Spleen (tissue), 7 donors: ENCODE data around the gene SF3B4.

Experiments used
- CTCF ChIP-seq, 11 experiments: fragments of 200-600 bp in 7 of 11; fragments of 450-650 bp in 4 of 11; sonication (generic) in 4 of 11; IDR thresholded peaks in 8 of 11; conservative IDR thresholded peaks in 3 of 11; 1 replicate in 7 of 11; 2 replicates in 4 of 11; pipeline versions ENCODE4 v1.4.0 to v1.8.0; 2016 to 2021; ENCODE audit warnings: antibody characterized with exemption in 11 of 11, inconsistent platforms in 4 of 11, mild to moderate bottlenecking in 1 of 11
- POLR2AphosphoS5 ChIP-seq, 3 donors: sonication (generic); formaldehyde crosslinking; IDR thresholded peaks; one replicate each; pipeline ENCODE4 v1.5.1; 2017; ENCODE audit warnings: antibody characterized with exemption in 3 of 3
- donor health status: DM: no; HTN: no; CAD: no; lungs with moderate emphysema.
- donor health status: DM: no; HTN: no; CAD: no.
- donor health status: DM: no; HTN: no; CAD: no.

- TF ChIP-seq POLR2AphosphoS5 (IDR thresholded peaks at IDR 0.05) (peak; percentile 100), CTCF (IDR thresholded peaks at IDR 0.05 in 8 of 11, conservative IDR thresholded peaks at IDR 0.05 in 3 of 11) (no peak)
These were observed 41.0 kb downstream of the SF3B4 start for GRCh38 chr1:149886396-149887195.
